Measurements from ENCODE around the gene STAMBP.
"Not testable (repeated sequence)": the region's sequence is repeated elsewhere in the genome, so short reads cannot be mapped to it uniquely, and the experiment has no call there.

Gene STAMBP

DNA sequence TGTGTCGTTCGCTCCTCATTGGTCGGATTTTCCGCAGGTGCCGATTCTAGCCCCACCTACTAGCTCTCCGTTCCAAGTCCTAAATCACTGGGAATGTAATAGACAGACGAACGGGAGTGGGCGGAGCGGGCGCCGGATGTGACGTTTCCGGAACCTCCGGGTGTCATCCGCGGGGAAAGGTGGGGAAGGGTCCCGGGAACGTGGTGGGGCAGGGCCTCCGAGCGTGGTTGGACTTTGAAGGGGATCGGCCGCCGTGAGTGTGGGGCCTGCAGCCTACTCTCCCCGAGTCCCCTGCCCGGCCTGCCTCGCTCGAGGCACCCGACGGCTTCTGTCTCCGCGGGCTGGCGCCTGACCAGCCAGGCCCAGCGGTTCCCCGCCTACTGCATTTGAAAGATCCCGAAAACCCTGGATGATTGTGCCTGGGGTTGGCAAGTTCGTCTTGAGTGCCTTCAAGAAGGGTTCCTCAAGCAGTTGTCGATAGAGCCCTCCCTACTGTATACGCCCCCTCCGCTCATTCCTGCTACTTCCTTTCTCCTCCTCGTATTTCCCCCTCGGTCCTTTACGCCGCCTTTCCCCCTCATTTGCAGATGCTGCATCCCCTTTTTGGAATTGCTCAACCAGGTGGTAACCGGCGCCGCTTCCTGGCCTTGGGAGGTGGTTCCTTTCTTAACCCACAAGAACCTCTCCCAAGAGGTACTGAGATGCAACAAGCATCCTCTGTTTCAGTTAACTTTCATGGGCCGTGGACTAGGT is at the start of gene STAMBP:
TSS of gene STAMBP (plus strand) at position 144 of the 753 bp plus-strand sequence. CDS start 1,896 bp downstream, outside the sequence.
- TF ChIP-seq, protein P1, sequence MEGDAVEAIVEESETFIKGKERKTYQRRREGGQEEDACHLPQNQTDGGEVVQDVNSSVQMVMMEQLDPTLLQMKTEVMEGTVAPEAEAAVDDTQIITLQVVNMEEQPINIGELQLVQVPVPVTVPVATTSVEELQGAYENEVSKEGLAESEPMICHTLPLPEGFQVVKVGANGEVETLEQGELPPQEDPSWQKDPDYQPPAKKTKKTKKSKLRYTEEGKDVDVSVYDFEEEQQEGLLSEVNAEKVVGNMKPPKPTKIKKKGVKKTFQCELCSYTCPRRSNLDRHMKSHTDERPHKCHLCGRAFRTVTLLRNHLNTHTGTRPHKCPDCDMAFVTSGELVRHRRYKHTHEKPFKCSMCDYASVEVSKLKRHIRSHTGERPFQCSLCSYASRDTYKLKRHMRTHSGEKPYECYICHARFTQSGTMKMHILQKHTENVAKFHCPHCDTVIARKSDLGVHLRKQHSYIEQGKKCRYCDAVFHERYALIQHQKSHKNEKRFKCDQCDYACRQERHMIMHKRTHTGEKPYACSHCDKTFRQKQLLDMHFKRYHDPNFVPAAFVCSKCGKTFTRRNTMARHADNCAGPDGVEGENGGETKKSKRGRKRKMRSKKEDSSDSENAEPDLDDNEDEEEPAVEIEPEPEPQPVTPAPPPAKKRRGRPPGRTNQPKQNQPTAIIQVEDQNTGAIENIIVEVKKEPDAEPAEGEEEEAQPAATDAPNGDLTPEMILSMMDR (IDR thresholded peaks at IDR 0.05; ENCODE audit: insufficient read depth, low read length, poor library complexity, severe bottlenecking): no peak
- DNase-seq (ENCODE audit: extremely low read depth, insufficient read length): peak; percentile 89
- no peaks in the 10 kb centered on the region for H3K27me3 ChIP-seq (replicated peaks; ENCODE audit: control insufficient read depth, insufficient read depth, low read length)
- peak within 1 kb of the TSS; percentile 69 for H3K4me3 ChIP-seq (replicated peaks; ENCODE audit: low read depth, low read length)
- peaks cover 8% of the 10 kb centered on the region for H3K36me3 ChIP-seq (ENCODE audit: control insufficient read depth, insufficient read depth, low read length)

DNA sequence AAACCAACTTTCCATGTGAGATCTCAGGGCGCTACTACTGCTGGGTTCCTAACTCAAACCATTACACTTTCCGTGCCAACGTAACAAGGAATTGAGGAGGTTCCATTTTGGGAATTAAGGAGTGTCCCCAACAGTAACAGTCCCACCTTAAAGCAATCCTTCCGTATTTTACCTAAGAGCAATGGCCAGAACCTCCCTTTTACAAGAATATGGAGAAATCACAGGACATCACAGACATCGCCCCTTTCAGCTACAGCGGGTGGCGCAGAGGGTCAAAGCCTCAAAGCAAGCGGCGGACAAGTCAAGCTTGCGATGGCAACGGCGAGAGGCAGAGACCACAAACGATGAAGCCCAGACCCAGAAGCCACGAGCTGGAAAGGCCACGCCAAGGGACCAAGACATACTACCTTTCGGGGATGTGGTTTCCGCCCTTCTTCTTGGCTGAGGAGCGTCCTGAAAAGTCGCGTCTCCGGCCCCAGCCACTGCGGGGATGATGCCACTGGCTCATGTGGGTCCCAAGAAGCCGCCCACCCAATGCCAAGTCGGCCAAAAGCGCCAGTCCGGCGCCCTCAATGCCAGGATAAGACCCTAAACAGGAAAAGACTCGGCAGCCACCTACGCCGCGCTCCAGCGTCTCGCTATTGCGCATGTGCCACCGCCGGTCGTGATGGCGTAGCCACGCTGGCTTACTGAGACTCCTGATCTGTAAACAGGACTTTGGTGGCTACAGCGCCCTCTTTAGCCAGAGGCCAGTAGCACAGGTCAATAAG is 49.1 kb upstream of the STAMBP start, which contains the start of gene DUSP11:
TSS of gene DUSP11 (minus strand) at position 637 of the 770 bp plus-strand sequence. CDS start at position 508, 129 bp downstream.
- peak within 1 kb of the TSS; percentile 74 for H3K4me3 ChIP-seq (replicated peaks; ENCODE audit: low read depth, low read length)
- DNase-seq (ENCODE audit: extremely low read depth, insufficient read length): peak; percentile 92
- TF ChIP-seq, protein P1 (IDR thresholded peaks at IDR 0.05; ENCODE audit: insufficient read depth, low read length, poor library complexity, severe bottlenecking): peak; percentile 92
- peaks cover 3% of the 10 kb centered on the region for H3K36me3 ChIP-seq (ENCODE audit: control insufficient read depth, insufficient read depth, low read length)
- H3K27me3 ChIP-seq (replicated peaks; ENCODE audit: control insufficient read depth, insufficient read depth, low read length): no peaks in the 10 kb centered on the region

DNA sequence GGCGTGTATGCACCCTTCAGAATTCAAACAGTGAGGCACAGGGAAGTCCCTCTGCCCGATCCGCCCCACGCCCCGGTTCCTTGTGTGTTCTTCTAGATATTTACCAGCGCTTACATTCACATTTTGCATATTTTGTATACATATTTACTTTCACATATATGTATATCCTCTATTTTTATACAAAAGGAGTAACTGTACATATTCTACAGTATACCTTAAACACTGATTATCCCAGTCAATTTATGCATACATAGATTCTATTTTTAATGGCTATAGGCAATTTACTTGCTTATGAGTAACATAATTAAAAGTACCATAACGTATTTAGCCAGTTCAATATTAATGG is 48.6 kb upstream of the STAMBP start:
- Histone ChIP-seq H3K36me3 (ENCODE audit: control insufficient read depth, insufficient read depth, low read length) (peaks cover 3% of the 10 kb centered on the region), H3K27me3 (replicated peaks; ENCODE audit: control insufficient read depth, insufficient read depth, low read length) (no peaks in the 10 kb centered on the region), H3K4me3 (replicated peaks; ENCODE audit: low read depth, low read length) (peak overlapping the region; percentile 74)
- TF ChIP-seq, protein P1 (IDR thresholded peaks at IDR 0.05; ENCODE audit: insufficient read depth, low read length, poor library complexity, severe bottlenecking): no peak
- DNase-seq (ENCODE audit: extremely low read depth, insufficient read length): no peak

DNA sequence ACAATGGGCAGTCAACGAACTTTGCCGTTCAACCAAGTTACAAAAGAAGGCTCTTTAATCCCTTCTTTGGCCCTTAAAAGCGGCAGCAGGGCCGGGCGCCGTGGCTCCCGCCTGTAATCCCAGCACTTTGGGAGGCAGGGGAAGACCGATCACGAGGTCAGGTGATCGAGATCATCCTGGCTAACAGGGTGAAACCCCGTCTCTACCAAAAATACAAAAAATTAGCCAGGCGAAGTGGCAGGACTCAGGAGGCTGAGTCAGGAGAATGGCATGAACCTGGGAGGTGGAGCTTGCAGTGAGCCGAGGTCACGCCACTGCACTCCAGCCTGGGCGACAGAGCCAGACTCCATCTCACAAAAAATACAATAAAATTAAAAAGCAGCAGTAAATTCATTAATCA is 45.4 kb upstream of the STAMBP start:
- not testable (repeated sequence) for DNase-seq (ENCODE audit: extremely low read depth, insufficient read length); H3K36me3 ChIP-seq (ENCODE audit: control insufficient read depth, insufficient read depth, low read length); H3K4me3 ChIP-seq (replicated peaks; ENCODE audit: low read depth, low read length); H3K27me3 ChIP-seq (replicated peaks; ENCODE audit: control insufficient read depth, insufficient read depth, low read length)

DNA sequence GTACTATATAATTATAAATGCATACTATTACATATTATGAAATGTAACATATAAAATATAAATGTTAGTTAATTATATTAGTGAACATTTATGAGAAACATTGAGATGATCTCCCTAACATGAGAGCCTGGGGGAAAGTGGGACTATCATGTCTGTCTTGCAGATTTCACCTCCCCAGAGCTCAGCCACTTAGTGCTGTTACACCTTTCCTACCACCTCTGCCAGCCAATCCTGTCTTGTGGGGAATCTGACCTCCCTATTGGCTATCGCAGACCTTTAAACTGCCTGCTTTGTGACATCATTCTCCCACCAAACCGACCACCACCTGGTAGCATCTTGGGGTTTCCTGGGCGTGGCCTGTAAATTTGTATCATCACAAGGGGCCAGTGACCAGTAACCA is 44.9 kb upstream of the STAMBP start, which contains the start of gene C2orf78:
TSS of gene C2orf78 (plus strand) at position 301 of the 400 bp plus-strand sequence. CDS start 127 bp downstream, outside the sequence.
- not testable (repeated sequence) for H3K4me3 ChIP-seq (replicated peaks; ENCODE audit: low read depth, low read length); DNase-seq (ENCODE audit: extremely low read depth, insufficient read length)

DNA sequence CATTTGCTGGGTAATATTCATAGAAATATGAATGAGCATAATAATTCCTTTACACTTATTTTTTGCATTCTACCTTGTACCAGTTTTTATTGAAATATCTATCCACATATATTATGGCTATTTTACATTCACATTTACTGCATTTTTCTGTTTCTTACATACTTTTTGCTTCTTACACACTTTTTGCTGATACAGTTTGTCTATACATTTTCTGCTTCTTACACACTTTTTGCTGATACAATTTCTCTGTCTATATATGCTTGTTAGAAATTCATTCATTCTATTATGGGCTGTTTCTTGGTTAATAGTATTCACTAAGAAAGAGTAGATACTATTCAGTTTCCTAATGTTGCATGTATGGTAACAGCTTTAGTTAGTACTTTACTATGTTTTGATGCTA is 16.9 kb upstream of the STAMBP start:
- Histone ChIP-seq H3K27me3 (replicated peaks; ENCODE audit: control insufficient read depth, insufficient read depth, low read length) (no peaks in the 10 kb centered on the region), H3K4me3 (replicated peaks; ENCODE audit: low read depth, low read length) (no peak overlapping the region), H3K36me3 (ENCODE audit: control insufficient read depth, insufficient read depth, low read length) (no peaks in the 10 kb centered on the region)
- DNase-seq (ENCODE audit: extremely low read depth, insufficient read length): no peak
- TF ChIP-seq, protein P1 (IDR thresholded peaks at IDR 0.05; ENCODE audit: insufficient read depth, low read length, poor library complexity, severe bottlenecking): no peak

More for the DNA sequence above, 44.9 kb upstream of the STAMBP start, which contains the start of gene C2orf78:
- H3K27me3 ChIP-seq (replicated peaks; ENCODE audit: control insufficient read depth, insufficient read depth, low read length); H3K36me3 ChIP-seq (ENCODE audit: control insufficient read depth, insufficient read depth, low read length): not testable (repeated sequence)
